Esophagus squamous epithelium (tissue), 4 donors: Measurements from ENCODE around the gene PIGU.

Experiments
- POLR2A ChIP-seq, 4 donors: fragments of 450-650 bp; IDR thresholded peaks; one replicate each; pipeline ENCODE4 v1.6.1; 2017; ENCODE audit warnings: antibody characterized with exemption in 4 of 4, mild to moderate bottlenecking in 4 of 4, moderate library complexity in 3 of 4
- TF ChIP-seq, protein P1 (sequence below), 6 experiments: fragments of 450-650 bp in 4 of 6; fragments of 200-600 bp in 2 of 6; sonication (generic) in 2 of 6; IDR thresholded peaks; one replicate each; pipeline ENCODE4 v1.5.1; 2016 to 2019; ENCODE audit warnings: antibody characterized with exemption in 6 of 6, mild to moderate bottlenecking in 4 of 6, moderate library complexity in 4 of 6

DNA sequence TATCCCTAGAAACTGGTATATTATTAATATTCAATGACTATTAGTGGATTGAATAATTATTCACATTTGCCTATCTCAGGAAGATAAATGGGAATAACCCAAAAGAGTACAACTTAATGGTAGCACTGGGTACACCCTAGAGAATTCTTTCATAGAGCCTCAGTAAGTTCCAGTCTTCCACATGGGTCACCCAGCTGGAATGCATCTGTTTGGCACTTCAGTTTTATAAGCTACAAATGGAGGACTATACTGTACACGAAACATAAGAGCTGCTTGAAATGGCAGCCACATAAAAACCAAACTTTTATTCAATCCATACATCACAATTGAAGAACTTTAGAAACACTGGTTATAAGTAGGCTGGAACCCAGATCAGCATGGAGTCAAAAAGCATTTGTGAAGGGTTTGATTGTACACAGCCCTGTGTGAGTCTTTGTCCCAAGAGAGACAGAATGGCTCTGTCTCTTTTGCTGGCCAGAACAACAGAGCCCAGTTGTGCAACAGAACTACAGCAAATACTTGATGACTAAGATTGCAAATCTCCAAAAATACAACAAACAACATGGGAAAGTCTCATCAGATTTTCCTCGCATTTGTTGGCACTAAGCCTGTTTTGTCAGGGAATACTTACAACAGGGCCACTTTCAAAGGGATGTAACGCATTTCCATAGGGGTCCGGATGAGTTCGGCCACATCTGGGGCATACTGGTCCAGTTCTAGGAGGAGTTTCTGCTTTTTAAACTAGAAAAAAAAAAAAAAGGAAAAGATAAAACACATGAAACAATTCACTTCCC, 39.5 kb downstream of the PIGU start:
- no peak for TF ChIP-seq POLR2A (IDR thresholded peaks at IDR 0.05)
- TF ChIP-seq, protein P1, sequence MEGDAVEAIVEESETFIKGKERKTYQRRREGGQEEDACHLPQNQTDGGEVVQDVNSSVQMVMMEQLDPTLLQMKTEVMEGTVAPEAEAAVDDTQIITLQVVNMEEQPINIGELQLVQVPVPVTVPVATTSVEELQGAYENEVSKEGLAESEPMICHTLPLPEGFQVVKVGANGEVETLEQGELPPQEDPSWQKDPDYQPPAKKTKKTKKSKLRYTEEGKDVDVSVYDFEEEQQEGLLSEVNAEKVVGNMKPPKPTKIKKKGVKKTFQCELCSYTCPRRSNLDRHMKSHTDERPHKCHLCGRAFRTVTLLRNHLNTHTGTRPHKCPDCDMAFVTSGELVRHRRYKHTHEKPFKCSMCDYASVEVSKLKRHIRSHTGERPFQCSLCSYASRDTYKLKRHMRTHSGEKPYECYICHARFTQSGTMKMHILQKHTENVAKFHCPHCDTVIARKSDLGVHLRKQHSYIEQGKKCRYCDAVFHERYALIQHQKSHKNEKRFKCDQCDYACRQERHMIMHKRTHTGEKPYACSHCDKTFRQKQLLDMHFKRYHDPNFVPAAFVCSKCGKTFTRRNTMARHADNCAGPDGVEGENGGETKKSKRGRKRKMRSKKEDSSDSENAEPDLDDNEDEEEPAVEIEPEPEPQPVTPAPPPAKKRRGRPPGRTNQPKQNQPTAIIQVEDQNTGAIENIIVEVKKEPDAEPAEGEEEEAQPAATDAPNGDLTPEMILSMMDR (IDR thresholded peaks at IDR 0.05) = no peak
